HG03196 (cell line): ENCODE data around the gene CCKAR.
"Not testable (repeated sequence)": the region's sequence is repeated elsewhere in the genome, so short reads cannot be mapped to it uniquely, and the experiment has no call there.

Experiments used
- ATAC-seq: cut with Tn5 transposase; IDR thresholded peaks from one replicate; pipeline ENCODE4 v1.9.1; 2021; ENCODE audit not compliant: unreplicated experiment

Gene CCKAR, protein sequence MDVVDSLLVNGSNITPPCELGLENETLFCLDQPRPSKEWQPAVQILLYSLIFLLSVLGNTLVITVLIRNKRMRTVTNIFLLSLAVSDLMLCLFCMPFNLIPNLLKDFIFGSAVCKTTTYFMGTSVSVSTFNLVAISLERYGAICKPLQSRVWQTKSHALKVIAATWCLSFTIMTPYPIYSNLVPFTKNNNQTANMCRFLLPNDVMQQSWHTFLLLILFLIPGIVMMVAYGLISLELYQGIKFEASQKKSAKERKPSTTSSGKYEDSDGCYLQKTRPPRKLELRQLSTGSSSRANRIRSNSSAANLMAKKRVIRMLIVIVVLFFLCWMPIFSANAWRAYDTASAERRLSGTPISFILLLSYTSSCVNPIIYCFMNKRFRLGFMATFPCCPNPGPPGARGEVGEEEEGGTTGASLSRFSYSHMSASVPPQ

DNA sequence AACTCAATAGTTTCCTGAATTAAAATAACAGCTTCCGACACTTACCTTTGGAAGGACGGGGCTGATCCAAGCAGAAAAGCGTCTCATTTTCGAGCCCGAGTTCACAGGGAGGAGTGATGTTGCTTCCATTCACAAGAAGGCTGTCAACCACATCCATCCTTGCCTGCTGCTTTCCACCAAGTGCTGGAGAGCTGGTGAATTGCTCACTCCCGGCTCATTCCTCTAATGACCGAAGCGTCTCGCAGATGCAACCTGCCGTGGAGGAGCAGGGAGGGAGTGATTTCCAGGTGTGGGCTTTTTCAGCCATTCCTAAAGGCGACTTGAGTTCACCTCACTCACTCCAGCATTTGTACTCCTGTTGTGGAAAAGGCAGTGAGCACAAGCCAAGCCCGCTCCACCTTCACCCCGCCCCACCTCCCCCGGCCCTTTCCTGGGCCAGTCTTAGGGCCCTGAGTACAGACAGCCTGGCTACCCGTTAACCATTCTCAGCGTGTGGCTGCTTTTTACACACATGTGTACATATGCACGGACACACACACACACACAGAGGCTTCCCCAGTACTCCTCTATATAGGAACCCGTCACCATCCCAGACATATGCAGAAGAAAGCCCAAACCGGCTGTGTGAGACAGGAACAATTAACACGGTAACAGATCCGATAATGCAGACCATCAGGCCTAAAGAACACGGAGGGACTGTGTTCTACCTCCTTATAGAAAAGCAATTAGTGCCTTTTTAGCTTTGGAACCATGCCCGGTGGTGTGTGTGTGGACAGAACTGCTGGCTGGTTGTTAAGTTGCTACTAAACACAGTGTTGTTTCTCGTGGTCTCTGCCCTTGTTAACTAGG lies at the start of gene CCKAR:
CCKAR (minus strand) TSS at position 374 of the 849 bp plus-strand sequence; CDS start at position 157, 217 bp downstream.
- ATAC-seq = no peak

GRCh38 chr4:26533685-26534084 lies 43.4 kb upstream of the CCKAR start:
- ATAC-seq = no peak

DNA sequence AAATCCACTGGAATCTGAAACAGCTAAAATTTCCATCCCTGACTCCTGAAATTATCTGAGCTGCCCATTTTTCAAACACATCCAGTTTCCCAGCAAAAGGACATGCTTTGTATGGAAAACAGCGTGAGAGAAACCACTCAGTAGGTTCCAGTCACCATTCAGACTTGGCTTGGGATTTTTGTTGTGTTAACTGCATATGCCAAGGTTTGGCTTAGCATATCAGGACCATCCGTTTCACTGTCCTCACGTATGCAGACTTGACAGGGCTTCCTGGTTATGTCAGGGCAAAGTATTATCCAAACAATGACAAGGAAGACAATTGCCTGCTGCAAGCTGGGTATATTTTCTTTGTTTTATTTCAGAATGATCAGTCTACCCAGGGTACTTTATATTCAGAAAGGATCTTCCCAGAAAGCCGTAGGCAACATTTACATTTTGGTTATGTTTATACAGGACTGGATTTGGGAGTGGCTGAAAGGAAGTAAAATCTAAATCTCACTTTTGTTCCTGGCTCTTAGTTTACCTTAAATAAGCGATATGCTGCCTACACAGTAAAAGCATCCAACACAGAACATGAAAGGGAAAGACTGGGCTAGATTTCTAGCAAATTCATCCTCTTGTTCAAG lies 41.3 kb upstream of the CCKAR start:
- no peak for ATAC-seq

DNA sequence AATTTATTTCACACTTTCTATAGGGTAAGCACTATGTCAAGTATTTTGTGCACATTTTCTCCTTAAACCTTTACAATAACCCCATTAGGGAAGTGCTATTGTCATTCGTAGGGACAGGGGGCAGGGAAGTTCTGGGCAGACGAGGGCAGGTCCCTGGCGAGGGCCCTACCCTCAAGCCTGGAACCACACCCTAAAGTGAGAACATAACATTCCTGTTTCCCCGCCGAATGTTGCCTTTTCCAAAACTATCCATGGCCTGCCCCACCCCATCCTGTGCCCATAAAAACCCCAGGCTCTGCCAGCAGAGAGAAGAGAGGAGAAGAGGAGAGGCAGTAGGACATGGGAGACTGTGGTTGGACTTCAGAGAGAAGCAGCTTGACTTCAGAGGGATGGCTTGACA lies 39.8 kb upstream of the CCKAR start:
- no peak for ATAC-seq

DNA sequence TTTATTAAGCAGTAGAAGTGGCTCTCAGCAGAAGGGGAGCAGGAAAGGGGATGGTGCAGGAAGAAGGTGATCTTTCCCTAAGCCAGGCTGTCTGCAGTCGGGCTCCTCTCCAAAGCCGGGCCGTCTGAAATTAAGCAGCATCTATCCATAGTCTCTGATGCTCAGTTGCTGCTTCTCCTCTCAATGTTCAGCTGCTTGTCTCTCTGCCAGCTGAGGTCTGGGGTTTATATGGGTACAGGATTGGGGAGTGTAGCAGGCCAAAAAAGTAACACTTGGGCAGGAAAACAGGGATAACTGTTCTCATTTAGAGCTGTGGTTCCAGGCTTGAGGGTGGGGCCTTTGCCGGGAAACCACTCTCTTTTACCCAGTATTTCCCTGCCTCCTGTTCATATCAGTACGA lies 39.2 kb upstream of the CCKAR start:
- no peak for ATAC-seq

GRCh38 chr4:26525771-26526150 lies 35.5 kb upstream of the CCKAR start:
- no peak for ATAC-seq

DNA sequence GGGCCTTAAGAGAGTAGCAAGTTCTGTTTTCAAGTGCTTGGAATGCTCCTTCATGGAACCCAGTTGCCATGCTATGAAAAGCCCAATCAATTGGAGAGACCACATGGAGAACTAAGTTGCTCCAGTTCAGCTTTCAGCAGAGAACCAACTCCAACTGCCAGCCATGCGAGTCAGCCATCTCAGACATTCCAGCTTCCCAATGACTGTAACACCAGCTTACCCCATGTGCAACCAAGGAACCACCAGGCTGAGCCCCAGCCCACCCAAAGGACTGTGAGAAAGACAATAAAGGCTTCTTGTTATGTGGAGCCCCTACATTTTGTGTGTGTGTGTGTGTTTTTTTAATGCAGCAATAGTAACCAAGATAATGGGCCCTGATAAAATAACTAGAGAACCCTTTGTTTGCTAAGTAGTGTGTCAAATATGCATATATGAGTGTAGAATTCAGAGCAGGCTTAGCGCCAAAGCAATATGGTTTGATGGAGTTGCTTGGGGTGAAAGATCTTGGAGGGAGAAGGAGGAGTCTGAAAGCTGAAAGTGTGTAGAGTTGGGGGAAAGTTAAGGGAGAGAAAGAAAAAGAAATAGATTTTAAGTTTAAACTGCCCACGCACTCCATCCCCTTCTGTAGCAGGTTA lies 35.0 kb upstream of the CCKAR start:
- no peak for ATAC-seq

GRCh38 chr4:26524011-26524410 lies 33.7 kb upstream of the CCKAR start:
- no peak for ATAC-seq

- no peak for ATAC-seq
Measured at GRCh38 chr4:26522478-26522877, 32.2 kb upstream of the CCKAR start.

- ATAC-seq = no peak
Measured at GRCh38 chr4:26520728-26521450, 30.6 kb upstream of the CCKAR start.

DNA sequence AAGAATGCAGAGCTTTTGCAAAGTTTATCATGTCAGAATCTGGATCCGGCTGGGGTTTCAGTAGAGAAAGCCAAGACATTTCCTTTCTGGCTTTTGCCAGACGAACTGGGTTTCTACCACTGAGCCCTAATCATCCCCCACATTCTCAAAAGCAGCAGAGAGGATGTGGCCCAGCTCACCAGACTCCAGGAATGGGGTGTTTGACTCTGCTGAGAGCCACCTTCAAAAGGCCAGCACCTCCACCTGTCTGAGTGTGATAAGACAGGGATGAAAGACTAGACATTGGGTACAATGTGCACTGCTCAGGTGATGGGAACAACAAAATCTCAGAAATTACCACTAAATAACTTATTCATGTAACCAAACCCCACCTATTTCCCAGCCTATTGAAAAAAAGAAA lies 25.7 kb upstream of the CCKAR start:
- ATAC-seq = no peak

- ATAC-seq = no peak
Measured at GRCh38 chr4:26510334-26510964, 20.2 kb upstream of the CCKAR start.

GRCh38 chr4:26509681-26510333 lies 19.5 kb upstream of the CCKAR start:
- ATAC-seq = no peak

GRCh38 chr4:26507286-26507685 lies 17.0 kb upstream of the CCKAR start:
- no peak for ATAC-seq

DNA sequence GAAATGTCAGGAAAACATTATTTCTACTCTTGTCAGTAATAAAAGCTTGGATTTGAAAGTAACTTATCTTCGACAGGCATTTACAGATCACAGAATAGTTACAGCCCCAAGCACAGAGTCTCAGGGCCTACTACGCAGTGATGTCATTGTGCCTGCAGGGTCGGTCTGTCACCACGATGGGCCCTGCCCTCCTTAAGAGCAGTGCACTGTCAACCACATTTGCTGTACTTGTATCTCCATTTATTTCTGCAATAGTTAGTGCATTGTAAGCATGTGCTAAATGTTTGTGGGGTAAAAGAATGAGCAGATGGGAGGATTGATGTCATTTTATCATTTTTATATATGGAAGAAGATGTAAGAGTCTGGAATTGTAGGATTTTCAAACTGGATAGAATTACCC lies 13.6 kb upstream of the CCKAR start:
- ATAC-seq = no peak

DNA sequence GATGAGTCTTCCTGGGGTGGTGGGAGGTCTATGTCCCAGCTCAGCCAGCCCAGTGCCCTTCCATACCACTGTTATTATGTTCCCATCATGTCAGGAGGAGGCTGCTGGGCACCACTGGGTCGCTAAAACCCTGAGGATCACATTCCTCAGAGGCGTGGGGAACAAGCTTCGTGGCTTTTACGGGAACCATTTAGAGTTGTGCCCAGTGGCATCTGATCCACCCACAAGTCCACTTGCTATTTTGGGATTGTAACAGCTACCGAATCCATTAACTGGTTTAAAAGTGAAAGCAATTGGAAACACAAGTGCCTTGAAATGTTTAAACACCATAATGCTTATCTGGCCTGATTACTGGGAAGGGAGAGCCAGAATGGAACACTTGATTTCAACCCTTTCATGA lies 13.1 kb upstream of the CCKAR start:
- no peak for ATAC-seq

DNA sequence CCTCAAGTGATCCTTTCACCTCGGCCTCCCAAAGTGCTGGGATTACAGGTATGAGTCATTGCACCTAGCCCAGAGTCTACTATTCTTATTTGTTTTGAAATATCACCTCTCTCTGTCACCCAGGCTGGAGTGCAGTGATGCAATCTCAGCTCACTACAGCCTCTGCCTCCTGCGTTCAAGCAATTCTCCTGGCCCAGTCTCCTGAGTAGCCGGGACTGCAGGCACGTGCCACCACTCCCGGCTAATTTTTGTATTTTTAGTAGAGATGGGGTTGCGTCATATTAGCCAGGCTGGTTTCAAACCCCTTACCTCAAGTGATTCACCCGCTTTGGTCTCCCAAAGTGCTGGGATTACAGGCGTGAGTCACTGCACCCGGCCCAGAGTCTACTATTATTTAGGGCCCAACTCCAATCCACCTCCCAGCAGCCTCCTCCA lies 10.3 kb upstream of the CCKAR start:
- ATAC-seq = not testable (repeated sequence)

DNA sequence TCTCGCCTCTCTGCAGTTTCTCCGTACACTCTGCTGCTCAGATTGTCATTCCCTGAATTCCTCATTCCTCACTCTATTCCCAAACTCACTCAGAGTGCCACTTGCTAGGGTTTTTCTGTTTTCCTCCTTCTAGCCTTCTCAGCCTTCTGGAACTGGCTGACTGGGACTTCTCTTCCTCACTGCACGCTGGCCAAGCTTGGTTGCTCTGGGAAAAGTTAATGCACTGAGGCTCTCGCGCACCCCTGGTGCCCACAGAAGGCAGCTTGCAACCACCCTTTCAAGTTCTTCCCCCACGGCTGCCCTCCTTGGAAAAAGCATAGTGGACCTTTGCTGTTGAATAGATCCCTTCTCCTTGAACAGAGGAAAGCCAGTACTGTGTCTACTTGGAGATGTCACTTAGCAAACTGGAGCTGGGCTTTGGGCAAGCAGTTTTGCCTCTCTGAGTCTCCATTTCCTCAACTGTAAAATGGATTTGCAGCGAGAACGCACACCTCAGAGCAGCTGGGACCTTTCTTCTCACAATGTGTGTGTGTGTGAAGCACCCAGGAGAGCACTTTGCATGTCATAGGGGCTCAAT lies 6.0 kb upstream of the CCKAR start:
- ATAC-seq = no peak

- ATAC-seq = no peak
Measured at GRCh38 chr4:26493461-26493860, 3.2 kb upstream of the CCKAR start.
